Effector memory CD4-positive, alpha-beta T cell (primary cell): ENCODE data around the gene TENM4.

Experiments used
- DNase-seq, 3 donors: peaks; one replicate each; pipeline ENCODE4 v3.0.0-alpha.2; 2020
- H3K27ac ChIP-seq: 2 replicates; pipeline ENCODE4 v1.7.0; 2013; ENCODE audit warnings: mild to moderate bottlenecking, low read length, moderate library complexity; ENCODE audit not compliant: insufficient read depth, poor library complexity, severe bottlenecking
- H3K27me3 ChIP-seq: replicated peaks from 2 replicates; pipeline ENCODE4 v1.7.0; 2013; ENCODE audit warnings: mild to moderate bottlenecking, low read length; ENCODE audit not compliant: insufficient read depth, control insufficient read depth, poor library complexity, severe bottlenecking
- H3K36me3 ChIP-seq: 2 replicates; pipeline ENCODE4 v1.7.0; 2013; ENCODE audit warnings: mild to moderate bottlenecking, low read length, moderate library complexity; ENCODE audit not compliant: control insufficient read depth, insufficient read depth
- H3K4me1 ChIP-seq: 2 replicates; pipeline ENCODE4 v1.7.0; 2013; ENCODE audit warnings: low read length, mild to moderate bottlenecking; ENCODE audit not compliant: control insufficient read depth, insufficient read depth, poor library complexity, severe bottlenecking
- H3K4me3 ChIP-seq: 2 replicates; pipeline ENCODE4 v1.7.0; 2013; ENCODE audit warnings: low read length, low read depth, mild to moderate bottlenecking; ENCODE audit not compliant: insufficient read depth, poor library complexity, severe bottlenecking
- H3K9me3 ChIP-seq: 2 replicates; pipeline ENCODE4 v1.7.0; 2013; ENCODE audit warnings: mild to moderate bottlenecking, low read length, moderate library complexity; ENCODE audit not compliant: control insufficient read depth

The TENM4 gene

GRCh38 chr11:78657968-78658839 lies 782.6 kb downstream of the TENM4 start:
- no peak for DNase-seq
- Histone ChIP-seq H3K4me3 (no peak overlapping the region), H3K36me3 (no peaks in the 10 kb centered on the region), H3K4me1 (no peaks in the 10 kb centered on the region), H3K27ac (no peak overlapping the region), H3K27me3 (no peaks in the 10 kb centered on the region), H3K9me3 (no peaks in the 10 kb centered on the region)

- no peaks in the 10 kb centered on the region for H3K27me3 ChIP-seq
- no peak overlapping the region for H3K27ac ChIP-seq
- no peaks in the 10 kb centered on the region for H3K4me1 ChIP-seq
- H3K36me3 ChIP-seq, result no peaks in the 10 kb centered on the region
- DNase-seq, result no peak
- no peaks in the 10 kb centered on the region for H3K9me3 ChIP-seq
- no peak overlapping the region for H3K4me3 ChIP-seq
Observed at GRCh38 chr11:78657441-78657840, 783.4 kb downstream of the TENM4 start.

GRCh38 chr11:78656984-78657383 lies 783.8 kb downstream of the TENM4 start:
- H3K4me1 ChIP-seq, result no peaks in the 10 kb centered on the region
- no peaks in the 10 kb centered on the region for H3K9me3 ChIP-seq
- H3K27ac ChIP-seq, result no peak overlapping the region
- no peak for DNase-seq
- no peaks in the 10 kb centered on the region for H3K36me3 ChIP-seq
- H3K27me3 ChIP-seq, result no peaks in the 10 kb centered on the region
- H3K4me3 ChIP-seq, result no peak overlapping the region

GRCh38 chr11:78656327-78656726 lies 784.5 kb downstream of the TENM4 start:
- Histone ChIP-seq H3K9me3 (no peaks in the 10 kb centered on the region), H3K4me3 (no peak overlapping the region), H3K27ac (no peak overlapping the region), H3K36me3 (no peaks in the 10 kb centered on the region), H3K4me1 (no peaks in the 10 kb centered on the region), H3K27me3 (no peaks in the 10 kb centered on the region)
- no peak for DNase-seq

DNA sequence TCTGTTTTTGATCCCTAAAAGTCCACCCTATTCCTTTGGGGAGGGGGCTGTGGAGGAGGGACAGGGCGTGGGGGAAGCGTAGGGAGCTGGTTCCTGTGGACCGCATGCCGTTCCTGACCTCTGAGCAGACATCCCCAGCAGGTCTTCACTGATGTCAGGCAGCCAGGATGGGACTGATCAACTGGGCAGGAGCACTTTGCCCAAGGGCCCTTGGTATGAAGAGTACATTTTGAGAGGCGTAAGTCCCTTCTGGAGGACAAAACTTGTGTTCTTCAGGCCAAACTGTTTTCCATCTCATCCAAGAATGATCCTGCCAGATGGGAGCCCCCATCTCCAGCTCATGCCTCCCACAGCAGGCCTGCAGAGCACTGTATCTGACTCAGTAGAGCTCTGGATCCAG lies 785.3 kb downstream of the TENM4 start:
- no peaks in the 10 kb centered on the region for H3K27me3 ChIP-seq
- no peaks in the 10 kb centered on the region for H3K9me3 ChIP-seq
- H3K36me3 ChIP-seq, result no peaks in the 10 kb centered on the region
- no peak for DNase-seq
- no peaks in the 10 kb centered on the region for H3K4me1 ChIP-seq
- no peak overlapping the region for H3K27ac ChIP-seq
- H3K4me3 ChIP-seq, result no peak overlapping the region

DNA sequence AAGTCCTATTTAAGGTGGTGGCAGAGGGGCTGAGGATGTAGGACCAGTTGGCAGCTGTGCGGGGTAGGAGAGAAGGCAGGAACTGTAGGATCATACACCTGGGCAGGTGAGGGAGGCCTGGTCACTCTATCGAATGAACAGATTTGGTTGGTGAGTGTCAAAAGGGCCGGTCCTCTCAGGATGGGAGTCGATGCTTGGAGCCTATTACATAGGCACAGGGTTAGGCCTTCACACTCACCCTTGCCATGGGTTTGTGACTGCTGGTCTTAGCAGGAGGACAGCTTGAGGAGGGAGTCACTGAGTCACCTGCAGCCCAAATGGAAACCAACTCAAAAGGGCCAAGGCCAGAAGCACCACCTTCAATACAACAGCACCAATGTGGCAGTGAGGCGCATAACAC lies 786.0 kb downstream of the TENM4 start:
- Histone ChIP-seq H3K27ac (no peak overlapping the region), H3K4me1 (no peaks in the 10 kb centered on the region), H3K27me3 (no peaks in the 10 kb centered on the region), H3K4me3 (no peak overlapping the region), H3K9me3 (no peaks in the 10 kb centered on the region), H3K36me3 (no peaks in the 10 kb centered on the region)
- no peak for DNase-seq

GRCh38 chr11:78654071-78654470 lies 786.8 kb downstream of the TENM4 start:
- no peaks in the 10 kb centered on the region for H3K9me3 ChIP-seq
- no peaks in the 10 kb centered on the region for H3K27me3 ChIP-seq
- no peak overlapping the region for H3K27ac ChIP-seq
- no peak overlapping the region for H3K4me3 ChIP-seq
- DNase-seq, result no peak
- no peaks in the 10 kb centered on the region for H3K4me1 ChIP-seq
- no peaks in the 10 kb centered on the region for H3K36me3 ChIP-seq

GRCh38 chr11:78653294-78653909 lies 787.4 kb downstream of the TENM4 start:
- DNase-seq, result no peak
- H3K4me1 ChIP-seq, result no peaks in the 10 kb centered on the region
- H3K36me3 ChIP-seq, result no peaks in the 10 kb centered on the region
- H3K27ac ChIP-seq, result no peak overlapping the region
- no peak overlapping the region for H3K4me3 ChIP-seq
- H3K27me3 ChIP-seq, result no peaks in the 10 kb centered on the region
- no peaks in the 10 kb centered on the region for H3K9me3 ChIP-seq

GRCh38 chr11:78652843-78653239 lies 788.0 kb downstream of the TENM4 start:
- H3K27me3 ChIP-seq, result no peaks in the 10 kb centered on the region
- H3K4me3 ChIP-seq, result no peak overlapping the region
- no peak overlapping the region for H3K27ac ChIP-seq
- H3K4me1 ChIP-seq, result no peaks in the 10 kb centered on the region
- no peak for DNase-seq
- no peaks in the 10 kb centered on the region for H3K9me3 ChIP-seq
- H3K36me3 ChIP-seq, result no peaks in the 10 kb centered on the region
